Psoas muscle (tissue), 8 donors: Measurements from ENCODE around the gene INTS7. TPM values are rescaled to one million over a fixed set of nuclear protein-coding genes. Genes with fewer than 3 reads are reported as not detected.

Experiments
- ATAC-seq, 4 donors: fragments of 200-7000 bp; cut with Tn5 transposase; one replicate each; pipeline ENCODE4 v1.9.1; 2020; ENCODE audit warnings: moderate library complexity in 3 of 4, mild to moderate bottlenecking in 2 of 4
- DNase-seq, 2 donors: peaks; one replicate each; pipeline ENCODE4 v3.0.0-alpha.2; 2020
- H3K27ac ChIP-seq: fragments of 200-600 bp; one replicate; pipeline ENCODE4 v1.8.0; 2022
- H3K27me3 ChIP-seq, 3 donors: fragments of 200-600 bp in 1 of 3; one replicate each; pipeline versions ENCODE4 v1.6.1 to v1.8.0; 2013 to 2022; ENCODE audit warnings: low read length in 2 of 3, mild to moderate bottlenecking in 2 of 3, moderate library complexity in 1 of 3; ENCODE audit not compliant: insufficient read depth in 3 of 3
- H3K36me3 ChIP-seq, 2 donors: fragments of 200-600 bp in 1 of 2; one replicate each; pipeline versions ENCODE4 v1.6.1 to v1.8.0; 2013 to 2022; ENCODE audit warnings: low read depth in 1 of 2, mild to moderate bottlenecking in 1 of 2, moderate library complexity in 1 of 2; ENCODE audit not compliant: insufficient read depth in 1 of 2
- H3K4me1 ChIP-seq: fragments of 200-600 bp; one replicate; pipeline ENCODE4 v1.8.0; 2022
- H3K4me3 ChIP-seq: fragments of 200-600 bp; one replicate; pipeline ENCODE4 v1.8.0; 2022; ENCODE audit warnings: mild to moderate bottlenecking
- H3K9me3 ChIP-seq: fragments of 200-600 bp; one replicate; pipeline ENCODE4 v1.8.0; 2022
- CTCF ChIP-seq: fragments of 200-600 bp; IDR thresholded peaks from one replicate; pipeline ENCODE4 v1.8.0; 2022; ENCODE audit warnings: antibody characterized with exemption
- WGBS, 3 donors: extraction: QIAGEN DNeasy Blood & Tissue Kit; methylation state at CpG; one replicate each; pipeline versions ENCODE4 v1.1.6 to v1.1.7; 2013; 5-methylcytosine and 5-hydroxymethylcytosine counted together
- intact Hi-C, 2 donors: fragments of 100-400 bp; cut with DNase I; formaldehyde crosslinking; loops; one replicate each; pipeline versions ENCODE4 v1.11.0 to v1.14.2; 2022
- polyA plus RNA-seq, 3 donors: library from polyadenylated mRNA; stranded (reverse); fragments of 200-250 nt; gene quantifications; one replicate each; pipeline ENCODE4 v1.2.3, GENCODE V29; 2013
- total RNA-seq, 4 donors: library from RNA; stranded (reverse); fragmentation: NEBNext Ultra II Directional in 2 of 4; extraction: Animal tissue kit (Norgen Biotek cat#: 25700) in 2 of 4; gene quantifications; one replicate each; pipeline versions ENCODE4 v1.2.1 to v1.2.4, GENCODE V29; 2021 to 2023
- donor health status: healthy with polysubstance abuse.
- donor health status: DM: no; HTN: no; CAD: no; lungs with moderate emphysema.
- donor health status: Bipolar disorder and iron deficiency.
- donor health status: healthy.
- donor health status: DM: yes; HTN: yes; CAD: no.
- donor health status: DM: no; HTN: no; CAD: no.
- donor health status: DM: no; HTN: no; CAD: no.
- donor health status: DM: yes; HTN: yes; CAD: no.

The INTS7 gene
- total and polyA plus RNA-seq, 7 donors = 4.4 to 12.7 (median 7.6) TPM

GRCh38 chr1:212070720-212071302 lies 35.5 kb upstream of the INTS7 start:
- DNase-seq (no peak), ATAC-seq (peak; percentile 50 to 57 (median 53))
- Histone ChIP-seq H3K27me3 (no peaks in the 10 kb centered on the region), H3K36me3 (no peaks in the 10 kb centered on the region), H3K9me3 (no peaks in the 10 kb centered on the region), H3K27ac (no peak overlapping the region), H3K4me1 (peaks cover 2% of the 10 kb centered on the region), H3K4me3 (no peak overlapping the region)
- intact Hi-C loops = loop anchor here (1.0 to 5.0 kb wide), 7 partner anchors 161 to 381 kb away; no protein-coding TSS in a partner anchor
- peak; percentile 81 for TF ChIP-seq CTCF

- no peak for TF ChIP-seq CTCF
- intact Hi-C loops = no loop called here
- H3K4me3 ChIP-seq = no peak overlapping the region
- H3K4me1 ChIP-seq = peaks cover 2% of the 10 kb centered on the region
- no peak for ATAC-seq
- WGBS, 3 donors = 64 to 80% (median 77%) methylated on average over 3 of the region's 3 CpGs
- no peaks in the 10 kb centered on the region for H3K36me3 ChIP-seq
- no peak overlapping the region for H3K27ac ChIP-seq
- no peak for DNase-seq
- no peaks in the 10 kb centered on the region for H3K27me3 ChIP-seq
- no peaks in the 10 kb centered on the region for H3K9me3 ChIP-seq
Observed at GRCh38 chr1:212067787-212068186, 32.4 kb upstream of the INTS7 start.

- H3K27ac ChIP-seq = no peak overlapping the region
- peaks cover under 1% of the 10 kb centered on the region for H3K9me3 ChIP-seq
- H3K36me3 ChIP-seq = no peaks in the 10 kb centered on the region
- no peaks in the 10 kb centered on the region for H3K27me3 ChIP-seq
- H3K4me1 ChIP-seq = peaks cover 2% of the 10 kb centered on the region
- DNase-seq (no peak), ATAC-seq (peak; percentile 53 to 82 (median 64))
- intact Hi-C loops = loop anchor here in 1 of 2 donors (2.0 to 5.0 kb wide), 2 partner anchors 304 to 394 kb away; no protein-coding TSS in a partner anchor
- WGBS, 3 donors = 80 to 88% (median 83%) methylated on average over 5 of the region's 5 CpGs
- TF ChIP-seq CTCF = peak; percentile 60
- no peak overlapping the region for H3K4me3 ChIP-seq
Observed at GRCh38 chr1:212062832-212063438, 27.6 kb upstream of the INTS7 start.

GRCh38 chr1:212060632-212061472 lies 25.5 kb upstream of the INTS7 start:
- peaks cover 6% of the 10 kb centered on the region for H3K9me3 ChIP-seq
- TF ChIP-seq CTCF = no peak
- no peaks in the 10 kb centered on the region for H3K36me3 ChIP-seq
- H3K4me1 ChIP-seq = no peaks in the 10 kb centered on the region
- no peak overlapping the region for H3K4me3 ChIP-seq
- WGBS, 3 donors = 81 to 88% (median 81%) methylated on average over 6 of the region's 6 CpGs
- no peak for DNase-seq
- intact Hi-C loops = loop anchor here in 1 of 2 donors (5.0 kb wide), 1 partner anchor 396 kb away; no protein-coding TSS in a partner anchor
- ATAC-seq = no peak
- no peaks in the 10 kb centered on the region for H3K27me3 ChIP-seq
- H3K27ac ChIP-seq = no peak overlapping the region
